ENCODE data around the gene NT5DC3.

The NT5DC3 gene

GRCh38 chr12:103756443-103756842 is 84.6 kb downstream of the NT5DC3 start:
- TF ChIP-seq CTCF (IDR thresholded peaks at IDR 0.05), result no peak

- no peak for TF ChIP-seq CTCF (IDR thresholded peaks at IDR 0.05)
Measured at GRCh38 chr12:103755425-103755824, 85.6 kb downstream of the NT5DC3 start.

- TF ChIP-seq CTCF (IDR thresholded peaks at IDR 0.05), result no peak
Measured at GRCh38 chr12:103751600-103751999, 89.4 kb downstream of the NT5DC3 start.

- no peak for TF ChIP-seq CTCF (IDR thresholded peaks at IDR 0.05)
Measured at GRCh38 chr12:103751171-103751570, 89.9 kb downstream of the NT5DC3 start.

- no peak for TF ChIP-seq CTCF (IDR thresholded peaks at IDR 0.05)
Measured at GRCh38 chr12:103748875-103749274, 92.2 kb downstream of the NT5DC3 start.

- no peak for TF ChIP-seq CTCF (IDR thresholded peaks at IDR 0.05)
Measured at GRCh38 chr12:103748002-103748401, 93.0 kb downstream of the NT5DC3 start.

- no peak for TF ChIP-seq CTCF (IDR thresholded peaks at IDR 0.05)
Measured at GRCh38 chr12:103745962-103746361, 95.1 kb downstream of the NT5DC3 start.

GRCh38 chr12:103743788-103744187 is 97.2 kb downstream of the NT5DC3 start:
- TF ChIP-seq CTCF (IDR thresholded peaks at IDR 0.05), result no peak
